Spleen (tissue), 7 donors: ENCODE results near the gene LPP.

ENCODE experiments used
- CTCF ChIP-seq, 11 experiments: fragments of 200-600 bp in 7 of 11; fragments of 450-650 bp in 4 of 11; sonication (generic) in 4 of 11; IDR thresholded peaks in 8 of 11; conservative IDR thresholded peaks in 3 of 11; 1 replicate in 7 of 11; 2 replicates in 4 of 11; pipeline versions ENCODE4 v1.4.0 to v1.8.0; 2016 to 2021; ENCODE audit warnings: antibody characterized with exemption in 11 of 11, inconsistent platforms in 4 of 11, mild to moderate bottlenecking in 1 of 11
- POLR2A ChIP-seq, 3 donors: fragments of 450-650 bp; IDR thresholded peaks; one replicate each; pipeline ENCODE4 v1.5.1; 2017; ENCODE audit warnings: antibody characterized with exemption in 3 of 3, mild to moderate bottlenecking in 1 of 3
- donor health status: DM: no; HTN: no; CAD: no; lungs with moderate emphysema.
- donor health status: DM: no; HTN: no; CAD: no.
- donor health status: DM: no; HTN: no; CAD: no.

- TF ChIP-seq CTCF (IDR thresholded peaks at IDR 0.05 in 8 of 11, conservative IDR thresholded peaks at IDR 0.05 in 3 of 11), result no peak
- no peak for TF ChIP-seq POLR2A (IDR thresholded peaks at IDR 0.05)
Observed at GRCh38 chr3:188754267-188754666, 600.3 kb downstream of the LPP start.
